Epidermal melanocyte (primary cell): Measurements from ENCODE around the gene ASGR2.
"Not testable (repeated sequence)": the region's sequence is repeated elsewhere in the genome, so short reads cannot be mapped to it uniquely, and the experiment has no call there.

Source experiments
- DNase-seq: peaks from one replicate; pipeline ENCODE4 v3.0.0; 2011; ENCODE audit warnings: low spot score; ENCODE audit not compliant: insufficient read length

The ASGR2 gene

GRCh38 chr17:7114241-7114874 is at the start of gene ASGR2:
Gene ASGR2, minus strand, starts transcription at chr17:7114822. Its CDS starts 582 bp downstream, at chr17:7114240.
- no peak for DNase-seq

GRCh38 chr17:7159571-7159970 is 44.9 kb upstream of the ASGR2 start:
- not testable (repeated sequence) for DNase-seq

- not testable (repeated sequence) for DNase-seq
Observed at GRCh38 chr17:7158424-7158823, 43.8 kb upstream of the ASGR2 start.

- no peak for DNase-seq
Observed at GRCh38 chr17:7156342-7156940, 41.8 kb upstream of the ASGR2 start.

- DNase-seq = no peak
Observed at GRCh38 chr17:7147772-7148171, 33.1 kb upstream of the ASGR2 start.

GRCh38 chr17:7146115-7146514 is 31.5 kb upstream of the ASGR2 start:
- no peak for DNase-seq

- no peak for DNase-seq
Observed at GRCh38 chr17:7144213-7144612, 29.6 kb upstream of the ASGR2 start.

GRCh38 chr17:7141824-7142223 is 27.2 kb upstream of the ASGR2 start:
- DNase-seq = no peak

- no peak for DNase-seq
Observed at GRCh38 chr17:7139400-7139799, 24.8 kb upstream of the ASGR2 start.

GRCh38 chr17:7138800-7139381 is 24.3 kb upstream of the ASGR2 start:
- no peak for DNase-seq

- no peak for DNase-seq
Observed at GRCh38 chr17:7137171-7137943, 22.7 kb upstream of the ASGR2 start.

GRCh38 chr17:7136266-7136877 is 21.8 kb upstream of the ASGR2 start:
- no peak for DNase-seq

GRCh38 chr17:7133916-7134315 is 19.3 kb upstream of the ASGR2 start:
- DNase-seq = no peak

- no peak for DNase-seq
Observed at GRCh38 chr17:7133424-7133823, 18.8 kb upstream of the ASGR2 start.

GRCh38 chr17:7132511-7133094 is 18.0 kb upstream of the ASGR2 start:
- DNase-seq = no peak

GRCh38 chr17:7131423-7131791 is 16.8 kb upstream of the ASGR2 start:
- DNase-seq = no peak

GRCh38 chr17:7130621-7131422 is 16.2 kb upstream of the ASGR2 start:
- DNase-seq = no peak

GRCh38 chr17:7129311-7129710 is 14.7 kb upstream of the ASGR2 start:
- DNase-seq = no peak

- no peak for DNase-seq
Observed at GRCh38 chr17:7128160-7128559, 13.5 kb upstream of the ASGR2 start.

GRCh38 chr17:7127501-7127900 is 12.9 kb upstream of the ASGR2 start:
- not testable (repeated sequence) for DNase-seq

GRCh38 chr17:7126386-7126785 is 11.8 kb upstream of the ASGR2 start:
- not testable (repeated sequence) for DNase-seq
